ENCODE data around the gene KDM5B.

DNA sequence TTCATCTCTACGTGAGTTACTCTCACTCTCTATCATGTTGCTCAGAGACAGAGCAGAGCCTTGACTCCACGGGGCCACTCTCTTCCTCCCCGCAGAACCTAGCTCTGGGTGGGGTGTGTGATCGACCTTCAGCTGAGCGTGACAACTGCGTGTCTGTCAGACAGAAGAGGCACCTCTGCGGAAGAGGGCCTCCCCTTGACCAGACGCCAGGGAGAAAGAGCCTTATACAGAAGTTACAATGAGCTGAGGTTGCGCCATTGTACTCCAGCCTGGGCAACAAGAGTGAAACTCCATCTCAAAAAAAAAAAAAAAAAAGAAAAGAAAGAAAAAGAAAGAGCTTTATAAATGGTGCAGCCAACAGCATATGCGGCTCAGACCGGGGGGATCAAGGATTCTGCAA, 120.9 kb downstream of the KDM5B start:
- no peak for TF ChIP-seq GATA2 (CRISPR knock-in tag; IDR thresholded peaks at IDR 0.05)
- TF ChIP-seq, protein P1, sequence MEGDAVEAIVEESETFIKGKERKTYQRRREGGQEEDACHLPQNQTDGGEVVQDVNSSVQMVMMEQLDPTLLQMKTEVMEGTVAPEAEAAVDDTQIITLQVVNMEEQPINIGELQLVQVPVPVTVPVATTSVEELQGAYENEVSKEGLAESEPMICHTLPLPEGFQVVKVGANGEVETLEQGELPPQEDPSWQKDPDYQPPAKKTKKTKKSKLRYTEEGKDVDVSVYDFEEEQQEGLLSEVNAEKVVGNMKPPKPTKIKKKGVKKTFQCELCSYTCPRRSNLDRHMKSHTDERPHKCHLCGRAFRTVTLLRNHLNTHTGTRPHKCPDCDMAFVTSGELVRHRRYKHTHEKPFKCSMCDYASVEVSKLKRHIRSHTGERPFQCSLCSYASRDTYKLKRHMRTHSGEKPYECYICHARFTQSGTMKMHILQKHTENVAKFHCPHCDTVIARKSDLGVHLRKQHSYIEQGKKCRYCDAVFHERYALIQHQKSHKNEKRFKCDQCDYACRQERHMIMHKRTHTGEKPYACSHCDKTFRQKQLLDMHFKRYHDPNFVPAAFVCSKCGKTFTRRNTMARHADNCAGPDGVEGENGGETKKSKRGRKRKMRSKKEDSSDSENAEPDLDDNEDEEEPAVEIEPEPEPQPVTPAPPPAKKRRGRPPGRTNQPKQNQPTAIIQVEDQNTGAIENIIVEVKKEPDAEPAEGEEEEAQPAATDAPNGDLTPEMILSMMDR (IDR thresholded peaks at IDR 0.05): no peak
- no peak for TF ChIP-seq YY1 (IDR thresholded peaks at IDR 0.05; ENCODE audit: low read depth)
